ENCODE measurements around the gene TNFRSF9.

Gene TNFRSF9

DNA sequence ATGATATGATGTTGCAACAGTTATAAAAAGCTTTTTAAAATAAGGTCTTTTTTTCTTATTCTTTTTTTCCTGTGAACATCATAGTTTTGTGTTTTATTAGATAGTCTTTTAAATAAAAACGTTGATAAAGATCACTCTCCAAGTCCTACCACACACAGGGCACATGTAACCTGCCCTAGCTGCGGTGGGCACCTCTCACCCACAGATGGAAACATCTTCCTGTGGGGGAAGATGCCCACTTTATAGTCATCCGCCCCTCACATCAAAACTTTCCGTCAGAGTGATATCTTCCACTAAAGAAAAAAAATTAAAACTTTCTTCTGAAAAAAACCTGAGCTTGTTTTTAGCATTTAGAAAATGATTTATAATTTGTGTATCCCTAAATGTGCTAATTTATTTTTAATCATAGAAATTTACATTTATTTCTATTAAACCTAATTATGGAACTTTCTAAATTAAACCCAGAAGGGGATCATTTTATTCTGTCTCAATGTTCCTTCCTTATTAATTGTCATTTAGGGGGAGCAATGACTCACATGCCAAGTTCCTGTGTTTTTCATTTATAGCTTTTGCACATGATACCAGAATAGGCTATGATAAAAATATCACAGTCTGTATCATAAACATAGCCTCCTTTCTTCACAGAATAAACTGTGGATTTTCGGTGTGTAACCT is 24.7 kb downstream of the TNFRSF9 start:
- peak in 1 of 2 donors; percentile 13 for DNase-seq

DNA sequence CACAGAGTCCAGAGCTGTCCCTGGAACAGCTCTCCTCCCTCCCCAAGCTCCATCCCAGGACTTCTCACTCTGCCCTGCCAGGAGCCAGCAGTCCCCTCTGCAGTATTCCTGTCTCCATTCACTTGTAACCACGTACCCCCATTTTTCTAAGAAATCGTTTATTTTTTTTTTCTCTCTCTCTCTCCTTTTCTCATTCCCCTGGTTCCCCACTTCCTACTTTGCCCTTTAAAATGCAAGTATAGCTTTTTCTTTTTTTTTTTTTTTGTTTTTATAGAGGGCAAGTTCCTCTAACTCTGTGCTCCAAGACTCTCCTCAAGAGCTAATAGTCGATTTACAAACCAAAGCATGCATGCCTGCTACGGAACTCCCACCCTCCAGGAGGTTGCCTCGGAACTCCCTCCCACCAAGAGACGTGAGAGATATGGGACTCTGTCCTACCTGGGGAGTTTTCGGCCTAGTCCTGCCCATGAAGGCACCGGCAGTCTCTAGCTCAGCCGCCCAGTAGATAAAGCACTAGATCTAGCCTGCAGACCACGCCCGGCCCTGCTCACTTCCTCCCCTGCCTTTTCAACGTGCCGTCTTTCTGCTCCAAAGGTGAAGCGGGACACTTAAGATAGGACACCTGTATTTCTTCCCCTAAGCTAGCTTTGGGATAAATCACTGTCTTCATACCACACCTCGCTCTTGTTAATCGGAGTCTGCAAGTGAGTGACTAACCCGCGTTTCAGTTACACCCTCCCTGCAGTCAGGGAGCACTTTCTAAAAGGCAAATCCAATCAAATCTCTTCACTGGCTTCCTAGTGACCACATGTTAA is 27.7 kb downstream of the TNFRSF9 start:
- peak in 1 of 2 donors; percentile 18 for DNase-seq

DNA sequence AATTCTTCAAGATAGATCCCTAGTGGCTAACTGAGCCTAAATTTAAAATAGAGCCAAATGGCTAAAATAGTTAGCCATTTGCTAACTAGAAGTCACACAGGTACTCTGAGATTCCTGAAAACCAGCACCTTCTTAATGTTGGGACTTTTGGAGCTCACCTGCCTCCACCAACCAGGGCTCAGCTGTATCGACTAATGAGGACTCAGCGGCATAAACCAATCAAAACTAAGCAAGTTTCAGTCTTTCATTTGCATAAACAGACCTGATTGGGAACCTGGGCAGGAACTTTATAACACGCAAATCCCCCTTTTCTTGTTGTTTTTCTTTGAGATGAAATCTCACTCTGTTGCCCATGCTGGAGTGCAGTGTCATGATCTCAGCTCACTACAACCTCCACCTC is 28.5 kb downstream of the TNFRSF9 start:
- DNase-seq: no peak

DNA sequence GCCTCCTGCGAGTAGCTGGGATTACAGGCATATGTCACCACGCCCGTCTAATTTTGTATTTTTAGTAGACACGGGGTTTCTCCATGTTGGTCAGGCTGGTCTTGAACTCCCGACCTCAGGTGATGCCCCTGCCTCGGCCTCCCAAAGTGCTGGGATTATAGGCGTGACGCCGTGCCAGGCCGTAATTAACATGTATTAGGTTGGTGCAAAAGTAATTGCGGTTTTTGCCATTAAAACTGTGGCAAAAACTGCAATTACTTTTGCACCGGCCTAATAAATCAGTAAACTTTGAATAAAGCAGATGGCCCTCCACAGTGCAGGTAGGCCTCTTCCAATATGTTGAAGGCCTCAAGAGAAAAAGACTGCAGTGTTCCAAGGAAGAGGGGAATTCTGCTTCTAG is 35.4 kb downstream of the TNFRSF9 start:
- DNase-seq: no peak

DNA sequence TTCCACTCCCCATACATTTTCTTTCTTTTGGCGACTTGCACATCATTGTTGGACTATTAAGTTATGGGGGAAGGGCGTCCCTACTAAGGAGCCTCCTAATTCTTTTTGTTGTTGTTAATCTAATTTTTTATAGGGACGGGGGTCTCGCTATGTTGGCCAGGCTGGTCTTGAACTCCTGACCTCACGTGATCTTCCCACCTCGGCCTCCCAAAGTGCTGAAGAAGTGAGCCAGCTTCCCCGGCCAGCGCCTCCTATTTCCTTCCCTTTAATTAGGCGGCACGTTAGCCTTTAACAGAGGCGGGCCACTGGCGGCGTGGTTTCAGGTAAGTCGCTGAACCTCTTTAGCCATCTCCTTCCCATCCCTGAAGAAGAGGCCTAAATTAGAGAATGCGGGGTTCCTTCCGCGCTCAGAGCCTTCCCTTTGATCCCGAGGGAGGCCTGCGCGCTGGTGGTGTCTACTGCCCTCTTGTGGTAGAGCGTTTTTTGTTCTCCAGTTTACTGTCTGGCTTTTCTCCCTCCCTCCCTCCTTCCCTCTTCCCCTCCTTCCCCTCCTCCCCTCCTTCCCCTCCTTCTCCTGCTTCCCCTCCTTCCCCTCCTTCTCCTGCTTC is 38.1 kb downstream of the TNFRSF9 start:
- DNase-seq: peak; percentile 45 to 89

DNA sequence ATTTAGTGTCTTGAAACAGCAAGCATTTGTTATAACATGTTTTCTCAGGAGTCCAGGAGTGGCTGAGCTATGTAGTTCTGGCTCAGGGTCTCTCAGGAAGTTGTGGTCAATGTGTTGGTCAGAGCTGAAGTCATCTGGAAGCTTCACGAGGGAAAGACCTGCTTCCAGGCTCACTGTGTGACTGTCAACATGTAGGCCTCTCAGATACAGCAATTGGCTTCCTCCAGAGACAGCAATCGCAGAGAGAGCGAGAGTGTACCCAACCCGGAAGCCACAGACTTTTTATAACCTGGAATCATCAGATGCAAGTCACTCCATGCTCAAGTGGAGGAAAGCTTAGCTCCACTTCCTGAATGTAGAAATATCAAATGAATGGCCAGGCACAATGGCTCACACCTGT is 40.9 kb downstream of the TNFRSF9 start:
- no peak for DNase-seq

DNA sequence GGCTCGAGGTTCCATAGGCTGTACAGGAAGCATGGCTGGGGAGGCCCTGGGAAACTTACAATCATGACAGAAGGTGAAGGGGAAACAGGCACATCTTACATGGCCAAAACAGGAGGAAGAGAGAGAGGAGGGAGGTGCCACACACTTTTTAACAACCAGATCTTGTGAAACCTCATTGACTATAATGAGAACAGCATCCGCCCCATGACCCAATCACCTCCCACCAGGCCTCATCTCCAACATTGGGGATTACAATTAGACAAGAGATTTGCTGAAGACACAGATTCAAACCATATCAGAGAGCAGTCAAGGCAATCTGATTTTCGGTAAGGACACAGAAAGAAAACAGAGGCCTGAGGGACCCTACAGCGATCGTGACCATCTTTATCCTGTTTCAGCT is 41.7 kb downstream of the TNFRSF9 start:
- no peak for DNase-seq

DNA sequence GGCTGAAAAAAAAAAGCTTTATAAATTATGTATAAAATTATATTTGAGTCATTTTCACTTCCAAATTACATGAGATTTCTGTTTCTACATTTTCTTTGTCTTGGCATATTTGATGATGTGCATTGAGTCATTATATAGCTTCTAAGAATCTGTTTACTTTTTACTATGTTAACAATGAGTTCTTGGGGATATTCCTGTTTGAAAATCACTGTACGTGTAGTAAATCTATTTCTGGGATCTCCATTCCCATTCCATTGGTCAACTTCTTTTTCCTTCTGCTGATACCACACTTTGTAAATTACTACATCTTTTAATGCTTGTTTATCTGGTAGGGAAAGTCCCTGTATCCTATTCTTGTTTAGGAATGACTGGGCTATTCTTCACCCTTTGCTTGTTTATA is 43.6 kb downstream of the TNFRSF9 start:
- DNase-seq: no peak

DNA sequence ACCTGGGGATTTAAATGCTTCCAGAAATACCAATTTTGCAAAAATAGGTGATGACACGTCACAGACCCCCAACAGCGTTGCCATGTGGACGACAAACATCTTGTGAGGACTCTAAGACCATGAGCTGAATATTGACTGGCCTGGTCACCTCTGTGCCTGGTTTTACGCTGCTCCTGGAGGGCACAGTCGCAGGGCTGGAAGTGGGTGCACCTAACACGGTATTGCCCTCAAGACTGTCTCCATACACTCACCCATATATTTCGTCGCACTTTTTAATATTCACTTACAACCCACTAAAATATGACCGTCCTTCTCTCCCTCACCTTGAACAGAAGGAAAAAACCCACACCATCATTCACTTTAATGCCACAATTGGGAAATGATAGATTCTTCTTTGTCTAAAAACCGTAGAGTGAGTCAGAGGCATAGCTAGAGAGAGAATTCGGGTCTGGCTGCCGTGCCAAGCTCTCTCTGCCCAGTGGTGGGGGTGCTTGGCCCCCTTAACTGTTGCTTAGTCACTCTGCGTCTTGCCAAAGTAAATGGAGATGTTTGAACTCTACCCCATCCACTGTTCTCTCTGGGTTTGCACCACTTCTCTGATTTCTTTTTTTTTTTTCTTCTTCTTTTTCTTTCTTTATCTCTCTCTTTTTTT is 47.0 kb downstream of the TNFRSF9 start:
- no peak for DNase-seq

DNA sequence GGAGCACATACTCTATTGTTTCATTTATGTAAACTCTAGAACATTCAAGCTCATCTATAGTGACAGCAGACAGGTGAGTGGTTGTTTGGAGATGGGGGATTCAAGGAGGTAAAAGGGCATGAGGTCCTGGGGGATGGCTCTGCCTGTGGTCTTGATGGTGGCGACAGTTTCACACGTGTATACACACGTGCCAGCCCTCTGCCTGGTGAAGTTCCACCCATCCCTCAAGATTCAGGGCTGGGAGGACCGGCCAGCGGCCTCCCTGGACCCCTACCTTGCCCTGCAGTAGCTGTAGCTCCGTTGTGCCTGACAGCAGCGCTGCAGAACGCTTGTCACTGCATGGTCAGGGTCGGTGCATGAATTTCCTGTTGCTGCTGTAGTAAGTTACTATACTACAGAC is 48.8 kb downstream of the TNFRSF9 start:
- DNase-seq: no peak

DNA sequence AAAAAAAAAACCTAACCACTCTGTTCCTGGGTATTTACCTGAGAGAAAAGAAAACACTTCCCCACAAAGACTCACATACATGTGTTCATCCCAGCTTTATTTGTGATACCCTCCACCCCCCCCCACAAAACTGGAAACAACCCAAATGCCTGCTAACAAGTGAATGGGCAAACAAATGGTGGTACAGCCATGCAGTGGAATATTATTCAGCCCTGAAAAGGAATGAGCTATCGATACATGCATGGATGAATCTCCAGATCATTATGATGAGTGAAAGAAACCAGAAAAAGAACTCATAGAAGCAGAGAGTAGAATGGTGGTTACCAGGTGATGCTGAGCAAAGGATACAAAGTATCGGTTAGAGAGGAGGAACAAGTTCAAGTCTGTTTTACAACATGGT is 49.8 kb downstream of the TNFRSF9 start:
- DNase-seq: no peak

DNA sequence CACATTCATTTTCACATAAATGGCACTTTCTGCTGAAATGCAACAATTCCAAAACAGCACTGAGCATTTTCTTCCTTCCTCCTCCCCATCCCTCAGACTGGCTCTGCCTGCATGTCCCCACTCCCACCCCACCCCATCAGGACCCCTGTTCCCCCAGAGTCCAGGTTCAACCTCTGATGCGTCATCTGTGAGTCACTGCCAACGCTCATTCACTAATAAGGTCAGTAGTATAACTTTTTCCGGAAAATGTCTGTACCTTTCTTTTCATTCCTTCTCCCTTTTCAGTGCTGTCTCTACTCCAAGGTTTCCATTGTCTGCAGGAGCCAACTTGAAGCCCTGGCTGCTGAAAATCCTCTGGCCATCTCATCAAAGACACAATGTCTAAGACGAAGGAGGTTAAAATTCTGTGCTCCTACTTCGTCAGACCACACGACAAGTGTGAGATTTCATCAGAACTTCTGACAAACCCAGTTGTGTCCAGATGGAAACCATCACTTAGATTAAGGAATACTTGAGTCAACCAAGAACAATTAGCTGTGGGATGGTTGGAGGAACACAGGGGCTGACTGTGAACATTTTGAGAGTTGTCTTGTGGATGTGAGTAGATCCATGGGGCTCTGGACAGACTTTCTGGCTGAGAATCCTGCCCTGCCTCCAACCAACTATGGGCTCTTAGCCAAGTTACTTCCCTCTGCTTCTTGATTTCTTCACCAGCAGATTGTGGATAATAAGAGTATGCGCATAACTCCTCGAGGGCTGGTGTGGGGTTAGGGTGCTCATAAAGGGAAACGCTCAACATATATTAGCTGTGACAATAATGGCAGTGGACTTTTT is 52.2 kb downstream of the TNFRSF9 start:
- DNase-seq: no peak

DNA sequence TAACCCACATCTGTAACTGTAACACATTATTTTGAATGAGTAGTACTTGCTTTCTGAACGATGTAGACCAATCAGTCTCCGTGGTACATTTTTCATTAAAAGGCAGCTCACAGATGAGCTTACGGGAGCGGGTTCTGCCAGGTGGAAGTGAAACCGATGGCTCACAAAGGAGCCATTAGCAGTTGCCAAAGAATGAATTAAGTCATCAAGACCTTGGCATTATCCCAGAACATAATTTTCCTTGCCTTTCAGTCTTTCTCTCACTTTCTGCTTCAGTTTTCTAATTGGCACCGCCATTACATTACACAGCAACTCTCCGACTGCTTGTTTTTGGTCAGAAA is 54.3 kb downstream of the TNFRSF9 start:
- peak; percentile 21 to 33 for DNase-seq

DNA sequence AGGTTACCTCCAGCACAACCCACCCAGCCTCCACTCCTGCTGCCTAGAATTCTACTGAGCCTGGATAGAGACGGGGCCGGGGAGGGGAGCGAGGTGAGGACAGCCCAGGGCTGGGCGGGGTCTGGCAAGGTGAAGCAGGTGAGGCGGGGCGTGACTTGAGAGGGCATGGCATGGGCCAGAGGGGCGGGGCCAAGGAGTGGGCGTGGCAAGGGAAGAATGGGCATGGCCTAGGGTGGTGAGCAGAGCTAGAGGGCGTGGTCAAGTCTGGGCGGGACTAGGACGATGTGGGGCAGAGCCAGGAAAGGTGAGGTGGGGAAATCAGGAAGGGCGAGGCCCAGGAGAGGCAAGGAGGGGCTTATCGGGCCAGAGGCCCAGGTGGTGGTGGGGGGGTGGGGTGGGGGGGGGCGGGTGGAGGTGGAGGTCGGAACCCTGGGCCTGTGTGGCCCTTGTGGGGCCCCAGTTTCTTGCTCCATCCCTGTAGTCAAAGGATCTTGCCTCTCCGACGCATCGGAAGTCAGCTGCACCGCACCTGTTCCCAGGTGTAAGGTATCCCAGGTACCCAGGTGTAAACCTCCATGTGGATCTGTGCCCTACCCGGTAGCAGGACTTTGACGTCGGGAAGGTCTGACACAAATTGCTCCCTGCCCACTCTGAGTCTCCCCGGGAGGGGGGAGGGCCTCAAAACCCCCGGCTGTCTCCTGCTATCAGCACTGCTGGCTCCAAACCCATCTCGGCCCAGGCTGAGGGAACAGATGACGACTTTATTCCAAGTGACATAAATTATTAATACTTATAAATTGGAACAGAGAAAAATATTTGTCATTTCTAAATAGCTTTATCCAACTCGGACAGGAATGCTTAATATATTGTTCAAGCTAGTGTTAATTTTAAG is 54.9 kb downstream of the TNFRSF9 start:
- peak in 1 of 2 donors; percentile 3 for DNase-seq

DNA sequence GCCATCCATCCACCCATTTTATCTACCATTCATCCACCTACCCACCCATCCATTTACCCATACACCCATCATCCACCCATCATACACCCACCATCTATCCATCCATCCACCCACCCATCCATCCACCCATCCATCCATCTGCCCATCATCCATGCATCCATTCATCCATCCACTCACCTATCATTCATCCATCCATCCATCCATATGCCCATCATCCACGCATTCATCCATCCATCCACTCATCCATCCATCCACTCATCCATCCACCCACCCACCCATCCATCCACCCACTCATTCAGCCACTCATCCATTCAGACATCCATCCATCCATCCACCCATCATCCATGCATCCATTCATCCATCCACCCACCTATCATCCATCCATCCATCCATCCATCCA is 55.9 kb downstream of the TNFRSF9 start:
- DNase-seq: no peak

DNA sequence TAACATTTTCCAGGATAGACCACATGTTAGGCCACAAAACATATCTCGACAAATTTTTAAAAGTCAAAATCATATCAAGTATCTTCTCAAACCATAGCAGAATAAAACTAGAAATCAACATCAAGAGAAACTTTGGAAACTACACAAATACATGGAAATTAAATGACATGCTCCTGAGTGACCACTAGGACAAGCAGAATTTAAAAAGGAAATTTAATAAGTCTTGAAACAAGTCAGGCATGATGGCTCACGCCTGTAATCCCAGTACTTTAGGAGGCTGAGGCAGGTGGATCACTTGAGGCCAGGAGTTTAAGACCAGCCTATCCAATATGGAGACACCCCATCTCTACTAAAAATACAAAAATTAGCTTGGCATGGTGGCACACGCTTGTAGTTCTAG is 61.4 kb downstream of the TNFRSF9 start:
- no peak for DNase-seq

DNA sequence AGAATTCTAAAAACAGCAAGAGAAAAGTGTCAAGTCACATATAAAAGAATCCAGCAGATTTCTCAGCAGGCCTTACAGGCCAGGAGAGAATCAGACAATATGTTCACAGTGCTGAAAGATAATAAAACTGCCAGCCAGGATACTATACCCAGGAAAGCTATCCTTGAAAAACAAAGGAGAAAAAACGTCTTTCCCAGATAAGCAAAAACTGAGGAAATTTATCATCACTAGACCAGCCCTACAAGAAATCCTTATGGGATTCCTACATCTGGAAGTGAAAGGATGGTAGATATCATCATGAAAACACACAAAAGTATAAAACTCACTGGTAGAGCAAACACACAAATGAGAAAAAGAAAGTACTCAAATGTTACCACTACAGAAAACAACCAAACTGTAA is 62.6 kb downstream of the TNFRSF9 start:
- DNase-seq: no peak

DNA sequence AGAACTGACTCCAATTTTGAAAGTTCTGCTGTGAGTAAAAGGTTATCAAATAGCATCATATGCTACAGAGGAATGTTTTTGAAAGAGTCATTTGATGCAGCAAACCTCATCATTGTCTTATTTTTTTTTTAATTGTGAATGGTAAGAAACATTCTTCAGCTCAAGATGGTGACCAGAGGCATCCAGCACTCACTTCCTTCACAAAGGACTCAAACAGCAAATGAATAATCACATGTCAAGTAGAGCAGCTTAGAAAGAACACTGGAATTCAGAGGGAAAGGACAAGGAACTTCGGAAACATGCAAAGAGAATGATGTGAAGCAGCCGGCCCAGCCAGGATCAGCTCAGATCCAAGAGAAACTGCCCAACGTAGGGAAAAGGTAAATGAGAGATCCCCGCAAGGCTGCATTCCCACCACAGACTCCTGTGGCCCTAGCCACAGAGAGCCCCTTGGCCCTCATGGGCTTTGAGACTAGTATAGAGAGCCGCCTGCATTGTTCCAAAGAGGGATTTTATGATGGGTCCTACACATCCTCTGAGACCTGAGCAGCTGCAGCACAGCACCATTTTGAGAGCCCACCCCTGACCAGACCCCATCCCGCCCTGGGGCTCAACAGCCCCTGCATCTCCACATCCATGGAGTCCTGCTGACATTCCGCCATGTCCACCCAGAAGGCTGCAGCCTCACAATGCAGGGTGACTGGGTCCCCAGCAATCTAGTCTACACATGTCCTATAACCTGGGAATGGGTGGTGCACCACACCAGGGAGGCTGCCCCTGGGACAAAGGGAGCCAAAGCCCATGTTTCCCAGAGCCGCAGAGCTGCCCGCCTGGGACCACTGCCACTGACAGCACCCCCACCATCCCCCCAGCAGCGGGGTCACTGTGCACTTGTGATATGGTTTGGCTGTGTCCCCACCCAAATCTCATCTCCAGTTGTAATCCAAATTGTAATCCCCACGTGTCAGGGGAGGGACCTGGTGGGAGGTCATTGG is 66.5 kb downstream of the TNFRSF9 start:
- no peak for DNase-seq

DNA sequence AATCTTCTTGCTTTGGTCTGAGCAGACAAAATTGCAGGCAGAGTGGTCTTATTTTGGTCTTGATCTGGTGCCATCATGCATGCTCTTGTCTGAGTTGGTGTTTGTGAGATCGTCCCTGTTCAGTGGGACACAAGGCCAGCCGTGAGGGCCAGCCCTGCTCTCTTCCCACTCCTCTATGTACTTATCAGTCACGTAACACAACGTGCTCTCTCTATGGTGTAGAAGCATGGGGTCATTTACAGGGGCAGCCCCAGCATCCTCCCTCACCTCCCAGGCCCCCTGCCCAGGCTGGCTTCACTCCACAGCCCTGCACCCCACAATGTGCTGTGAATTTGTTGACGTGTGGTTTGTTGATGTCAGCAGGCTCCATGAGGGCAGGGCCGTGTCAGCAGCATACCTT is 69.5 kb downstream of the TNFRSF9 start:
- DNase-seq: no peak

DNA sequence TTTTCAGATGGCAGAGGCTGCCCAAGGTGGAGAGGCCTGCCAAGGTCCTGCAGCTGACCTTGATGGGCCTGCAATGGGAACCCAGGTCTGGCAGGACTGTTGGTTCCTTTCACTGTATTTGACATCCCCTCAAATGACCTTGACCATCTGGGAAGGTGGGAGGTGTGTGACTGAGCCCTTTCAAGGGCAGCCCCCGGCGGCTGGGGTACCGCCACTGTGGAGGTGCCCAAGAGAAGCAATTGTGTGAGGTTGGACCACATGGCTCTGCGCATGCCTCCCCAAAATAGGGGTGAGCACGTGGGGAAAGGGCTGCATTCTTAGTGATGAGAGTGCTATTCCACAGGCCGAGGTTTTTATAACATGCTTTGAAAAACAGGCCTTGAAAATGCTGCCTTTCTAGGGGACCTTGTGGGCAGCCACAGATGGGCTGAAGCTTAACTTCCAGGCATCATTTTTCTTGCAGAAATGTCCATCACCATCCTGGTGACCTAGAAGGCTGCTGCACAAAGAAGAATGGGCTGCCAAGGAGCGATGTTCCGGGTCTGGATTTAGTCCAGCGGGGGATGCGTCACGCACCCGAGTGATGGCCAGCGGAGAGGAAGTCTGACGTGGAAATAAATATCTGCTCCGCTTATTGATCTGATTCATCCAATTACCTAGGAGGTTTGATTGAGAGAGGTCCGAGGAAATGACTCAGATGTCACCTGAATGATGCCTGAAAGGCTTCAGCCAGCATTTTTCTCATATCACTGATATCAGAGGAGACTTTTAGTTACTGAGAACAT is 71.3 kb downstream of the TNFRSF9 start:
- DNase-seq: no peak
